ENCODE data around the gene FGG.

The FGG gene

DNA sequence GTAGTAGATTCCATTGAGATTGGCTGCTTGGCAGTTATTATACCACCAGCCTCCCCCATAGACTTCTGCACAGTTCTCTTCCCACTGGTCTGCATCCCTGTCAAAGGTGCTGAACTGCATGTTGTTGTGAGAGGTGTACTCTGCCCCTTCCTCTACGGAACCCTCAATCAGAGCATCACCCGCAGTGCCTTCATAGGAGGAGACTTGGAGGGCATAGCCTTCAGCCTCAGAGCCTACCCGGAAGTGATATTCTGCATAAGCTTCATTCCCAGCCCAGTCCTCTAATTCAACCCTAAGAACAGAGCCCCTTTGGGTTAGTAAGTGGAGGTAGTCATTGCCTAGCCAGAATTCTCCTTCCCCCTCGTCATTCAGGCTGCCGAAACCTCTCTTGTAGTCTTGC is 28.2 kb downstream of the FGG start:
- no peak for DNase-seq

DNA sequence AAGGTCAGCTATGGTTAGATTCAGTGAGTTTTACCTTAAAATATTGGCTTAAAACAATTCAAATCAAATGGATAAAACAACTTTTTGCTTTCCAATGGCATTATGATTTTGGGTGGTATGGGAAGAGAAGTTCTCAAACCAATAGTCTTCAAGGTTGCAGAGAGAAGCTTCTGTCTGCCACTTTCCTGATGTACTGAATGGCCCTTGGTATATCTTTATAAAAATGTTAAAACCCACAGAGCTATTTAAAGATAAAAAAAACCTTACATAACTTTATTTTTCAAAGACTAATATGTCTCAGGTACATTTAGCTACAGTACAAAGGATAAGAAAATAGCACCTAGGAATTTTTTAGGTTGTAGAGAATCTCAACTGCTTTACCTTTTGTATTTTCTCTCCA is 28.8 kb downstream of the FGG start:
- DNase-seq: no peak

DNA sequence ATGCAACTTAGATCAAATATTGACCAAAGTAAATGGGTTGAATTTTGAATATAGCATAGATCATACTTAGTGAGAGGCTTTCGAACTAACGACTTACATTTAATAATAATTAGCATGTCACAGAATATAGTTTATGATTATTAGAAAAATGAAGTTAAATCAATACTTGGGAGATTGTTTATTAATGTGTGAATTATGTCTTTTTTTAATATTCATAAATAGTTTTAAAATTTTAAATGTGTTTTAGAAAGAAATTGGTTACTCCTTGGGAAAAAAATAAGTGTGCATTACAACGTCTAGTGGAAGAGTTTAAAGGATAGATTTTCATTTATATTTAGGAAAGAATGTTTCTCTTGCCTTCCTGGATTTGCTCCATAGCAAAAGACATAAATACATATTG is 29.2 kb downstream of the FGG start:
- DNase-seq: no peak

DNA sequence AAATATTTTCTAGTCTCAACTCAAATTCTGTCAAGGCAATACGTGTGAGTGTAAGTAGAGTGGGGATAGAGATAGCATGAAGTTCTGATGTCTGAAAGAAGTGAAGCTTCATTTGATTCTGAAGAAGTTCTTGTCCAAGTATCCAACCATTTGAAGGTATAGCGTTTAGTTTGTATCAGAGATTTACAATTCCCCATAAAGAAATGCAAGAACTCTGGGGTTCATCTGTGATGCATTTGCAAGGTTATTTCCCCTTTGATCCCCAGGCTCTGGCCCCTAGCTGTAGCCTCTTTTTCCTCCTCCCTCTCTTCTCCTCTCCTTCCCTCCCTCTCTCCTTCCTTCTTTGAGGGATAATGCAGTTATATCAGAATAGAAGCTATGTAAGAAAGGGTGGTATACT is 29.7 kb downstream of the FGG start:
- DNase-seq: no peak

DNA sequence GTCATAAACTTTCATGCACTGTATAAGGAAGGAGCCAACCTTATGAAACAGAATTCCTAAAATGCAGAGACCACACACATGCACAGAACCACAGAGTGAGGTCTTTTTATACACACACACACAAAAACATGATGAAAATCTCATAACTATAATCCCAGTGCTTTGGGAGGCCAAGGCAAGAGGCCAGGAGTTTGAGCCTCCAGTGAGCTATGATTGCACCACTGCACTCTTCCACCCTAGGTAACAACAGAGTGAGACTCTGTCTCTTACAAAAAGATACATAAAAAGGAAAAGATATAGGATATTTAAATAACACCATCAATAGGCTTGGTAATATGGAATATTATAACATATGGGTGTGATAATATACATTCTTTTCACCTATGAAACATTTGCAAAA is 32.5 kb downstream of the FGG start:
- no peak for DNase-seq

DNA sequence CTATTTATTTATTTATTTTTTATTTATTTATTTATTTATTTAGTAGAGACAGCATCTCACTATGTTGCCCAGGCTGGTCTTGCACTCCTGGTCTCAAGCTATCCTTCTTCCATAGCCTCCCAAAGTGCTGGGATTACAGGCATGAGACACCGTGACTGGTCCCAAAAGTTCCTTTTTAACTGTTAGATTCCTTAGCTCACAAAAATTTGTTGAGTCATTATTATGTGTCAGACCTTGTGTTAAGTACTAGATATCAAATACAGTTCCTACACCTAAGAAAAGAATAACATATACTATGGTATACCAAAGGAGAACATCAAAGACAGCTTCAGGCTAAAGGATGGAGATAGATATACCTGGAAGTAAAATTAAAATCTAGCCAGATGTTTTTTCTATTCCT is 33.5 kb downstream of the FGG start:
- no peak for DNase-seq

DNA sequence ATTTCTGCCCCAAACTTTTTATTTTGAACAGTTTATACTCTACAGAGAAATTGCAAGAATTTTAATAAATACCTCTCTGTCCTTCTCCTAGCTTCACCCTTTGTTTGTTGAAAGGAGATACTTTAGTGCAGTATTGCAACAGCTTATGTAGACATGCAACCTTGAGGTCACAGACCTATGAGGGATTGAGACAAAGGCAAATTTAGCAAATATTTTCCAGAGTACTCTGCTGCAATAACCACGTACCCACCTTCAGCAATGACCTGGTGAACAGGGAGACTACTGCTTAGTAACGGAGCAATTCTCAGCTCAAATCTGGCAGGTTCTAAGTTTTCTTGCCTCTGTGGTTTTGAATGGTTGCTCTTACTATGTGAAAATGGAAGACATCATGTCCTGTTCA is 35.1 kb downstream of the FGG start:
- DNase-seq: no peak

DNA sequence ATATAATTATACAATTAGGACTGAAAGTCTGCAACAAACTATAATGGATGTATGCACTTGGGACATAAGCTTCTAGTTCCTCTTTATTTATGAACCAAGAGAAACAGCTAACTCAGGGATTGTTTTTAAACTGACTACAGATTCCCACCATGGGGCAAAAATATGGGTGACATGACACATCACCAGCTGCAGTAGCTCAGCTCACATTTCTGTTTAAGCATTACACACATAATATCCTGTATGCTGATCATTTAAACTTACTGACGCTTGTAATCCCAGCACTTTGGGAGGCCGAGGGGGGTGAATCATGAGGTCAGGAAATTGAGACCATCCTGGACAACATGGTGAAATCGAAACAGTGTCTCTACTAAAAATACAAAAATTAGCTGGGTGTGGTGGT is 38.1 kb downstream of the FGG start:
- DNase-seq: no peak

DNA sequence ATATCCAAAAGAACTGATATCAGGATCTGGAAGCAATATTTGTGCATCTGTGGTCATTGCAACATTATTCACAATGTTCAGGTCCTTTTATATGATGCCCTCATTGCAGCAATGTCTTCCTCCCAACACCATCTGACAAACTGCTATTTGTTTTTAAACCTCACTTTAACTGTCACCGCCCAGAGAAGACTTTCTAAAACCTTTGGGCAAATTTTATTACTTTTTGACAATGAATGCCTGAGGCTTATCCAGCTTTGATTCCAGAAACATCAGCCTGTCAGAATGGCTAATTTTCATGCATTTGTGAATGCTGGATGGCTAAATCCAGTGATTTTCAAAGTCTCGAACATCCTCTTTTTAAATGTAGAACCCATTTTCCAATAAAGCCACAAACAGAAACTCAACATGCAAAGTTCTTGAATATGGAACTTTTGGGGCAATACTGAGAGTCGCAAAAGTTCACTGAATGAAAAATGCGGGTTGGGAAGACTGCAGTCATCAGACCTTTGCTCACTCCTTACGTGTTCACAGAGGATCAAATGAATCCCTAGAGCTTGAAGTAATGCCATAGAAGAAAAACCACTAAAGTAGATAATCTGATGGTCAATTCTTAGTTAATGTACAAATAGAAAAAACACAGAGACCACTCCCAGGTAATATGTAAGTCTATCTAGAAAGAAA is 39.1 kb downstream of the FGG start:
- DNase-seq: no peak

DNA sequence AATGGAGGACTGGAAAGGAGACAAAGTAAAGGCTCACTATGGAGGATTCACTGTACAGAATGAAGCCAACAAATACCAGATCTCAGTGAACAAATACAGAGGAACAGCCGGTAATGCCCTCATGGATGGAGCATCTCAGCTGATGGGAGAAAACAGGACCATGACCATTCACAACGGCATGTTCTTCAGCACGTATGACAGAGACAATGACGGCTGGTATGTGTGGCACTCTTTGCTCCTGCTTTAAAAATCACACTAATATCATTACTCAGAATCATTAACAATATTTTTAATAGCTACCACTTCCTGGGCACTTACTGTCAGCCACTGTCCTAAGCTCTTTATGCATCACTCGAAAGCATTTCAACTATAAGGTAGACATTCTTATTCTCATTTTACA is 42.9 kb downstream of the FGG start:
- DNase-seq: no peak

DNA sequence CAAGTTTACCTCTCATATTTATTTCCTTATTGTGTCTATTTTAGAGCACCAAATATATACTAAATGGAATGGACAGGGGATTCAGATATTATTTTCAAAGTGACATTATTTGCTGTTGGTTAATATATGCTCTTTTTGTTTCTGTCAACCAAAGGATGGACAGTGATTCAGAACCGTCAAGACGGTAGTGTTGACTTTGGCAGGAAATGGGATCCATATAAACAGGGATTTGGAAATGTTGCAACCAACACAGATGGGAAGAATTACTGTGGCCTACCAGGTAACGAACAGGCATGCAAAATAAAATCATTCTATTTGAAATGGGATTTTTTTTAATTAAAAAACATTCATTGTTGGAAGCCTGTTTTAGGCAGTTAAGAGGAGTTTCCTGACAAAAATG is 43.4 kb downstream of the FGG start:
- DNase-seq: no peak

DNA sequence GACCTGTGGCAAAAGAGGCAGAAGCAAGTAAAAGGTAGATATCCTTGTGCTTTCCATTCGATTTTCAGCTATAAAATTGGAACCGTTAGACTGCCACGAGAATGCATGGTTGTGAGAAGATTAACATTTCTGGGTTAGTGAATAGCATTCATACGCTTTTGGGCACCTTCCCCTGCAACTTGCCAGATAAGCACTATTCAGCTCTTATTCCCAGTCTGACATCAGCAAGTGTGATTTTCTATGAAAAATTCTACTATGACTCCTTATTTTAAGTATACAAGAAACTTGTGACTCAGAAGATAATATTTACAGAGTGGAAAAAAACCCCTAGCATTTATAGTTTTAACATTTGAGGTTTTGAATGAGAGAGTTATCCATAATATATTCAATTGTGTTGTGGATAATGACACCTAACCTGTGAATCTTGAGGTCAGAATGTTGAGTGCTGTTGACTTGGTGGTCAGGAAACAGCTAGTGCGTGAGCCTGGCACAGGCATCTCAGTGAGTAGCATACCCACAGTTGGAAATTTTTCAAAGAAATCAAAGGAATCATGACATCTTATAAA is 45.7 kb downstream of the FGG start:
- DNase-seq: no peak

DNA sequence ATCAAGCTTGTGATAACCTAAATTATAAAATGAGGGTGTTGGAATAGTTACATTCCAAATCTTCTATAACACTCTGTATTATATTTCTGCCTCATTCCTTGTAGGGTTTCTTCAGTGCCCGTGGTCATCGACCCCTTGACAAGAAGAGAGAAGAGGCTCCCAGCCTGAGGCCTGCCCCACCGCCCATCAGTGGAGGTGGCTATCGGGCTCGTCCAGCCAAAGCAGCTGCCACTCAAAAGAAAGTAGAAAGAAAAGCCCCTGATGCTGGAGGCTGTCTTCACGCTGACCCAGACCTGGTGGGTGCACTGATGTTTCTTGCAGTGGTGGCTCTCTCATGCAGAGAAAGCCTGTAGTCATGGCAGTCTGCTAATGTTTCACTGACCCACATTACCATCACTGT is 46.8 kb downstream of the FGG start:
- DNase-seq: no peak

DNA sequence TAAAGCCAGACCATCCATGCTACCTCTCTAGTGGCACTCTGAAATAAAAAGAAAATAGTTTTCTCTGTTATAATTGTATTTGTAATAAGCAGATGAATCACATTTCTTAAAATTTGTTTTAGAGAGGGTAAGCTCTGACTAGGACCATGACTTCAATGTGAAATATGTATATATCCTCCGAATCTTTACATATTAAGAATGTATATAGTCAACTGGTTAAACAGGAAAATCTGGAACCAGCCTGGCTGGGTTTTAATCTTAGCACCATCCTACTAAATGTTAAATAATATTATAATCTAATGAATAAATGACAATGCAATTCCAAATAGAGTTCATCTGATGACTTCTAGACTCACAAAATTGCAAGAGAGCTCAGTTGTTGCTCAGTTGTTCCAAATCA is 48.1 kb downstream of the FGG start:
- no peak for DNase-seq

DNA sequence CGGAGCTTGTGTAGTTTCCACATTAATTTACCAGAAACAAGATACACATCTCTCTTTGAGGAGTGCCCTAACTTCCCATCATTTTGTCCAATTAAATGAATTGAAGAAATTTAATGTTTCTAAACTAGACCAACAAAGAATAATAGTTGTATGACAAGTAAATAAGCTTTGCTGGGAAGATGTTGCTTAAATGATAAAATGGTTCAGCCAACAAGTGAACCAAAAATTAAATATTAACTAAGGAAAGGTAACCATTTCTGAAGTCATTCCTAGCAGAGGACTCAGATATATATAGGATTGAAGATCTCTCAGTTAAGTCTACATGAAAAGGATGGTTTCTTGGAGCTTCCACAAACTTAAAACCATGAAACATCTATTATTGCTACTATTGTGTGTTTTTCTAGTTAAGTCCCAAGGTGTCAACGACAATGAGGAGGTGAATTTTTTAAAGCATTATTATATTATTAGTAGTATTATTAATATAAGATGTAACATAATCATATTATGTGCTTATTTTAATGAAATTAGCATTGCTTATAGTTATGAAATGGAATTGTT is 49.7 kb downstream of the FGG start, which contains the start of gene FGB:
Gene FGB (plus strand): TSS at position 315 of the 558 bp plus-strand sequence. CDS start 8 bp downstream, at position 323.
- no peak for DNase-seq

DNA sequence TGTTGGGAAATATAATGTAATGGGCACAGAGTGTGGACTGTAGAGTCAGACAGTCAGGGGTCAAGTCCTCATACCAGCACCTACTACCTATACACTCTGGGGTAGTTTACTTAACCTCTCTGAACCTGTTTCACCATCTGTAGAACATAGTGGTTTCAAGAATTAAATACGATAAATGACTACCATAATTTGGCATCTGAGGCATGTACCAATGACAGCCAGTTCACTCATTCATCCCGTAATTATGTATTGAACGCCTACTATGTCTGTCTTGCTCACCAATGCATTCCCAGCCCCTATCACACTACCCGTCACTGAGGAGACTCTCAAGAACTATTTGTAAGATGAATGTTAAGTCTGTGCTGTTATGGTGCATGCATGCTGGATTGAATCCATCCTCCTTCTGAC is 51.6 kb downstream of the FGG start:
- DNase-seq: no peak

DNA sequence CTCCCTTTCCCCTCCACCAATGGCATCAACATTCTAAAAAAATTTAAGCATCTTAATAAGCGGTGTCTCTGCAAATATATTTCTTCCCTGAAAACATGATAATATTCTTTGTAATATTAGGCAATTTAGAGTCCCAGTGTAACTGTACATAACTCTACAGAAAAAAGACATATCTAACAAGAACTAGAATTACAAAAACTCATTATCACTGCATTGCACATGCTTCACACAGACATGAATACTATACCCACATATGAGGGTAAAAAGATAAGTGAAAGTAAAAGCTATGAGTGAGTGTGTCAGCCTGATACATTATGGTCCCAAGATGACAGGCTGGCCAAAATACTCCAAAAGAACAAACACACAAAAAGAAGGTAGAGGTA is 52.0 kb downstream of the FGG start:
- DNase-seq: no peak

DNA sequence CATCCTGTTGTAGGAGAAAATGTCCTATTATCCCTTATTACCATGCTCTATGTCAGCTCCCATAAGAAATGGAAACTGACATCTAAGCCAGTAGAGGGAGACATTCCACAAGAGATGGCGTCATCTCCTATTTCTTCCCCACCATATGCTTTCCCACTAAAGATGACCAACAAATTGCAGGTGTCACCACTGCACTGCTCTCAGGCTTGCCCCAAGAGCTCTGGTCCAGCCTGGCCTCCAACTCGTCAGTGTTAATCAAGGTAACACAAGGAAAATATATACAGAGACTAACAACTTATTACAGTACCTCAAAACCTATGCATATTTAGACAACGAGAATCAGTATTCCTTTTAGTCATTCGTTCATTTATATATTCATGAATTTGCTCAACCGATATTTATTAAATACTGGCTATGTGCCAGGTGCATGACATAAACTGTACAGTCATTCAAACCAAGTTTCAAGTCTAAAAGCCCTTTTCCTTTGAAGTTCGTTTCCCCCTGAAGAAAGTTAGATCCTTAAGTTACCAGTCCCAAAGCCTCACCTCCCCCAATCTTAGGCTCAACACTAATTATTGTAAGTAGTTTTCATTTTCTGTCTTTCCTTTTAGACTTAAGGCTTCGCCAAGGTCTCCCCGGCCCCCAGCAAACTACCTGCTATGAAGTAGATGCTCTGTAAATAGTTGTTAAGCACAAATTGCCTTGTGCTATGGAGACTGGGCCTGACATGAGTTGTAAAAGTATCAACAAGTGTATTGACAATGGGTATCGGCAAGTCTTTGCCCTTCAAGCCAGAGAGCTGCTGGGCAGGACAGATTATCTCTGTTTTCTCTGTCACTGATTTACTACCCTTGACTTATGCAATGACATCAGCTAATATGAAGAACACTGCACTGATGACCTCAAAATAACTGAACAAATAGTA is 52.7 kb downstream of the FGG start:
- DNase-seq: no peak

DNA sequence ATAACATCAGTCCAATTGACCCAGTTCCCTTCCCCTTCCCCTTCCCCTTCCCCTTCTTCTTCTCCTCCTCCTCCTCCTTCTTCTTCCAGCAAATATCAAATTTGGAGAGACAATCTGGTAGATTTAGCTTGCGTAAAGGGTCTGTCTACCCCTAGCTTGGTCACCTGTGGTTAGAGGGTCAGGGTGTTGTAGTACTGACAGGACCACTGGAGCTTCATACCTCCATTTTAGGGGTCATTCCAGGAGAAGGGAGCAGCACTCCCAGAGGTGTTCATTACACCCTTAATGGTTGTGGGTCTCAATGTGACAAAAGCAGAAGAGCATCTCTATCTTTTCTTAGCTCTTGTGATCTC is 53.3 kb downstream of the FGG start:
- DNase-seq: no peak

Measured in activated CD4-positive, alpha-beta T cell treated with anti-CD3 and anti-CD28 coated beads for 4 hours (primary cell).